Breast epithelium (tissue), 4 donors: ENCODE results near the gene CCDC54. TPM values are rescaled to one million over a fixed set of nuclear protein-coding genes. Genes with fewer than 3 reads are reported as not detected.
"Not testable (repeated sequence)": the region's sequence is repeated elsewhere in the genome, so short reads cannot be mapped to it uniquely, and the experiment has no call there.

Source experiments
- DNase-seq, 2 donors: peaks; one replicate each; pipeline ENCODE4 v3.0.0-alpha.2; 2019; ENCODE audit warnings: low spot score in 2 of 2
- H3K27ac ChIP-seq, 2 donors: fragments of 200-600 bp; sonication (generic) in 1 of 2; one replicate each; pipeline ENCODE4 v1.5.1; 2016 to 2019; ENCODE audit warnings: mild to moderate bottlenecking in 1 of 2
- H3K27me3 ChIP-seq, 2 donors: fragments of 200-600 bp; sonication (generic) in 1 of 2; one replicate each; pipeline versions ENCODE4 v1.5.1 to v1.6.0; 2017 to 2019; ENCODE audit warnings: control low read depth in 1 of 2, mild to moderate bottlenecking in 1 of 2
- H3K36me3 ChIP-seq: fragments of 200-600 bp; one replicate; pipeline ENCODE4 v1.5.1; 2019
- H3K4me1 ChIP-seq, 2 donors: fragments of 200-600 bp; sonication (generic); one replicate each; pipeline ENCODE4 v1.5.1; 2016 to 2019; ENCODE audit warnings: control low read depth in 1 of 2
- H3K4me3 ChIP-seq, 3 donors: fragments of 200-600 bp; sonication (generic); 1 replicate in 2 of 3; 2 replicates in 1 of 3; pipeline ENCODE4 v1.5.1; 2016 to 2019; ENCODE audit warnings: mild to moderate bottlenecking in 3 of 3, moderate library complexity in 2 of 3
- H3K9me3 ChIP-seq, 2 donors: fragments of 200-600 bp; sonication (generic) in 1 of 2; one replicate each; pipeline ENCODE4 v1.5.1; 2016 to 2019; ENCODE audit warnings: control low read depth in 1 of 2
- POLR2A ChIP-seq: fragments of 450-650 bp; IDR thresholded peaks from one replicate; pipeline ENCODE4 v1.6.1; 2016; ENCODE audit warnings: antibody characterized with exemption, mild to moderate bottlenecking, moderate library complexity
- POLR2AphosphoS5 ChIP-seq, 3 donors: sonication (generic); formaldehyde crosslinking; IDR thresholded peaks; one replicate each; pipeline ENCODE4 v1.6.1; 2017; ENCODE audit warnings: antibody characterized with exemption in 3 of 3
- intact Hi-C: fragments of 100-400 bp; cut with DNase I; formaldehyde crosslinking; loops from one replicate; pipeline ENCODE4 v1.15.1; 2023; ENCODE audit warnings: low total_unique reads
- total RNA-seq, 3 donors: library from RNA; depleted of rRNA; stranded (reverse); fragments of >200 nt; gene quantifications; one replicate each; pipeline ENCODE4 v1.1.0, GENCODE V29; 2016
- TF ChIP-seq, protein P1 (sequence below), 3 donors: fragments of 450-650 bp; IDR thresholded peaks; one replicate each; pipeline ENCODE4 v1.5.1; 2016 to 2017; ENCODE audit warnings: antibody characterized with exemption in 3 of 3, mild to moderate bottlenecking in 3 of 3, moderate library complexity in 3 of 3

CCDC54 gene
- under 1 TPM in 1 of 3 donors, not detected in 2; 0.33 TPM for total RNA-seq

DNA sequence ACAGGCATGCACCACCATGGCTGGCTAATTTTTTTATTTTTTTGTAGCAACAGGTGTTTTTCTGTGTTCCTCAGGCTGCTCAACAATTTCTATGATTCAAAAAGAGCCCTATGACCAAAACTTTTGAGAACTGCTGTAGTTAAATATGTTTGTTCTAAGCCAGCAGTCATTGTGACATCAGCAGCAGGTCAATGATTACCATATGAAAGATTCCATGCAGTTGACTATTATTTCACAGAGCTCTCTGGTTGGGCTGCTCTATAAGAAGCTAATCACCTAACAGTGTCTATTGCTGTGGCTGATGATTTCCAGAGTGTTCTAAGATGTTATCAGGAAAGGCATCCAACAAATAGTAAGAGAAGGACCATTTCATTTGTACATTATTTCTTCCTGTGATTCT lies at the start of gene CCDC54:
Gene CCDC54, plus strand, starts transcription at position 289 of the 400 bp plus-strand sequence. CDS start 149 bp downstream, outside the sequence.
- H3K4me1 ChIP-seq: no peaks in the 10 kb centered on the region
- DNase-seq: no peak
- no peak within 1 kb of the TSS for H3K27ac ChIP-seq
- intact Hi-C loops: no loop called here
- no peaks in the 10 kb centered on the region for H3K9me3 ChIP-seq
- H3K27me3 ChIP-seq: no peaks in the 10 kb centered on the region
- H3K36me3 ChIP-seq: no peaks in the 10 kb centered on the region
- no peak within 1 kb of the TSS for H3K4me3 ChIP-seq
- TF ChIP-seq POLR2AphosphoS5 (IDR thresholded peaks at IDR 0.05) (no peak), POLR2A (no peak)
- TF ChIP-seq, protein P1, sequence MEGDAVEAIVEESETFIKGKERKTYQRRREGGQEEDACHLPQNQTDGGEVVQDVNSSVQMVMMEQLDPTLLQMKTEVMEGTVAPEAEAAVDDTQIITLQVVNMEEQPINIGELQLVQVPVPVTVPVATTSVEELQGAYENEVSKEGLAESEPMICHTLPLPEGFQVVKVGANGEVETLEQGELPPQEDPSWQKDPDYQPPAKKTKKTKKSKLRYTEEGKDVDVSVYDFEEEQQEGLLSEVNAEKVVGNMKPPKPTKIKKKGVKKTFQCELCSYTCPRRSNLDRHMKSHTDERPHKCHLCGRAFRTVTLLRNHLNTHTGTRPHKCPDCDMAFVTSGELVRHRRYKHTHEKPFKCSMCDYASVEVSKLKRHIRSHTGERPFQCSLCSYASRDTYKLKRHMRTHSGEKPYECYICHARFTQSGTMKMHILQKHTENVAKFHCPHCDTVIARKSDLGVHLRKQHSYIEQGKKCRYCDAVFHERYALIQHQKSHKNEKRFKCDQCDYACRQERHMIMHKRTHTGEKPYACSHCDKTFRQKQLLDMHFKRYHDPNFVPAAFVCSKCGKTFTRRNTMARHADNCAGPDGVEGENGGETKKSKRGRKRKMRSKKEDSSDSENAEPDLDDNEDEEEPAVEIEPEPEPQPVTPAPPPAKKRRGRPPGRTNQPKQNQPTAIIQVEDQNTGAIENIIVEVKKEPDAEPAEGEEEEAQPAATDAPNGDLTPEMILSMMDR (IDR thresholded peaks at IDR 0.05): no peak

DNA sequence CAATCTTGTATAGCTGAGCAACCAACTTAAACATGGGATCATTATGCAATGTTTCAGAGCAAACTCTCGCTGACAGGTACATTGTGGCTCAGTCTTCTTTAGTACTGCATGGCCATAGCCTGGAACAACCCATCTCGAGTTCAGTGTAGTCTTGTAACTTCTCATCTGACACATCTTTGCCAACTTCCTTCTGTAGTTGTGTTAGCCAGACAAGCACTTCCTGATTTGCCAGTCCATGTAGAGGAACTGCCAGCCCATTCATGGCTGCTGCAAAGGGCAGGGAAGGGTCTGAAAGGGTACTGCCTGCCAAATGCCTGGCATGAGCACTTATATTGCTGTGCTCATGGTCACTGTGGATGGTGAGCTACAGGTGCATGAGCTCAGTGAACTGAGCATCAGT lies 49.2 kb upstream of the CCDC54 start:
- H3K27ac ChIP-seq: no peak overlapping the region
- H3K4me3 ChIP-seq: no peak overlapping the region
- no peak for DNase-seq
- intact Hi-C loops: no loop called here
- no peaks in the 10 kb centered on the region for H3K27me3 ChIP-seq
- H3K4me1 ChIP-seq: no peaks in the 10 kb centered on the region
- no peaks in the 10 kb centered on the region for H3K36me3 ChIP-seq
- H3K9me3 ChIP-seq: no peaks in the 10 kb centered on the region
- TF ChIP-seq POLR2A (no peak), POLR2AphosphoS5 (IDR thresholded peaks at IDR 0.05) (no peak)
- TF ChIP-seq, protein P1 (IDR thresholded peaks at IDR 0.05): no peak

DNA sequence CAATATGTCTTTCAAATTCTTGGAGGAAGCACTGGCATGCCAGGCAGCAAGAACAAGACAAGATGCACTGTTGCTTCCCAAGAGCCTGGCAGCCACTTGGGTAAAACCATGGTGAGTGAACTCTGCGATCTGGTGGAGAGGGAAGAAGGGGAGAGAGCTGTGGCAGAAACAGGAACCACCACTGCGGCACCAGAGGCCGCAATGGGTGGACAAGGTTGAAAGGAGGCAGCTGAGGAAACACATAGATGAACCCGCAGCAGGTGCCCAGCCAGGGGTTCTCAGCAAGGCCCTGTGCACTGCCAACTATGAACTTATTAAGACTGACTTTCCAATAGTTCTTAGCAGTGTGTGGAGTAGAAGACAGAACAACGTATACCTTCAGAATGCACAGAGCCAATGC lies 48.2 kb upstream of the CCDC54 start:
- Histone ChIP-seq H3K27ac (no peak overlapping the region), H3K4me3 (no peak overlapping the region), H3K9me3 (no peaks in the 10 kb centered on the region), H3K36me3 (no peaks in the 10 kb centered on the region), H3K4me1 (no peaks in the 10 kb centered on the region), H3K27me3 (no peaks in the 10 kb centered on the region)
- intact Hi-C loops: no loop called here
- no peak for TF ChIP-seq POLR2AphosphoS5 (IDR thresholded peaks at IDR 0.05)
- no peak for TF ChIP-seq POLR2A
- TF ChIP-seq, protein P1 (IDR thresholded peaks at IDR 0.05): no peak
- DNase-seq: no peak

- H3K4me3 ChIP-seq, H3K27me3 ChIP-seq, H3K9me3 ChIP-seq, H3K36me3 ChIP-seq, H3K4me1 ChIP-seq, DNase-seq, H3K27ac ChIP-seq, intact Hi-C loops: not testable (repeated sequence)
Observed at GRCh38 chr3:107339690-107340089, 37.5 kb upstream of the CCDC54 start.

- no peak overlapping the region for H3K27ac ChIP-seq
- H3K36me3 ChIP-seq: no peaks in the 10 kb centered on the region
- DNase-seq: no peak
- no peaks in the 10 kb centered on the region for H3K4me1 ChIP-seq
- TF ChIP-seq, protein P1 (IDR thresholded peaks at IDR 0.05): no peak
- no peak for TF ChIP-seq POLR2A
- no peak overlapping the region for H3K4me3 ChIP-seq
- H3K27me3 ChIP-seq: no peaks in the 10 kb centered on the region
- no peaks in the 10 kb centered on the region for H3K9me3 ChIP-seq
- intact Hi-C loops: no loop called here
Observed at GRCh38 chr3:107344722-107345121, 32.5 kb upstream of the CCDC54 start.

GRCh38 chr3:107345822-107346405 lies 31.3 kb upstream of the CCDC54 start:
- Histone ChIP-seq H3K9me3 (no peaks in the 10 kb centered on the region), H3K4me1 (no peaks in the 10 kb centered on the region), H3K27ac (no peak overlapping the region), H3K27me3 (no peaks in the 10 kb centered on the region), H3K4me3 (no peak overlapping the region), H3K36me3 (no peaks in the 10 kb centered on the region)
- DNase-seq: no peak
- no peak for TF ChIP-seq POLR2A
- TF ChIP-seq POLR2AphosphoS5 (IDR thresholded peaks at IDR 0.05): no peak
- TF ChIP-seq, protein P1 (IDR thresholded peaks at IDR 0.05): no peak
- intact Hi-C loops: no loop called here
